ENCODE measurements around the gene GPAT3. TPM values are rescaled to one million over a fixed set of nuclear protein-coding genes. Genes with fewer than 3 reads are reported as not detected.
"Not testable (repeated sequence)": the region's sequence is repeated elsewhere in the genome, so short reads cannot be mapped to it uniquely, and the experiment has no call there.

GPAT3 gene
- total and polyA plus RNA-seq, 3 donors from 2014 or later: 5.7 to 16.2 (median 6.4) TPM

GRCh38 chr4:83509156-83509585 is 26.7 kb upstream of the GPAT3 start:
- not testable (repeated sequence) for H3K27me3 ChIP-seq; H3K4me1 ChIP-seq; H3K36me3 ChIP-seq (ENCODE audit: low read depth, missing control alignments); H3K27ac ChIP-seq; H3K4me3 ChIP-seq; H3K9me3 ChIP-seq
- WGBS, 2 donors: 64 to 73% methylated on average over 3 of the region's 3 CpGs
- DNase-seq: peak; percentile 77
- intact Hi-C loops (cut with DNase I; ENCODE audit: low total_unique reads): loop anchor here (10.0 kb wide), 1 partner anchor 126 kb away; no protein-coding TSS in a partner anchor
- TF ChIP-seq CTCF (IDR thresholded peaks at IDR 0.05): peak; percentile 51 to 63 (median 58)

- Histone ChIP-seq H3K27me3 (no peaks in the 10 kb centered on the region), H3K27ac (no peak overlapping the region), H3K9me3 (no peaks in the 10 kb centered on the region), H3K4me3 (no peak overlapping the region), H3K36me3 (ENCODE audit: low read depth, missing control alignments) (no peaks in the 10 kb centered on the region), H3K4me1 (no peaks in the 10 kb centered on the region)
- 76 to 85% methylated on average over 3 to 4 of the region's 4 CpGs for WGBS, 2 donors
- DNase-seq: no peak
- TF ChIP-seq POLR2A (IDR thresholded peaks at IDR 0.05) (no peak), CTCF (IDR thresholded peaks at IDR 0.05) (no peak)
- intact Hi-C loops (cut with DNase I; ENCODE audit: low total_unique reads): no loop called here
Measured at GRCh38 chr4:83510442-83510841, 25.5 kb upstream of the GPAT3 start.

GRCh38 chr4:83516042-83516772 is 19.7 kb upstream of the GPAT3 start:
- no peak overlapping the region for H3K27ac ChIP-seq
- no peak overlapping the region for H3K4me3 ChIP-seq
- intact Hi-C loops (cut with DNase I; ENCODE audit: low total_unique reads): no loop called here
- no peaks in the 10 kb centered on the region for H3K36me3 ChIP-seq (ENCODE audit: low read depth, missing control alignments)
- H3K9me3 ChIP-seq: no peaks in the 10 kb centered on the region
- WGBS, 2 donors: 61 to 94% methylated on average over 3 of the region's 3 CpGs
- H3K27me3 ChIP-seq: no peaks in the 10 kb centered on the region
- no peak for DNase-seq
- H3K4me1 ChIP-seq: no peaks in the 10 kb centered on the region
- no peak for TF ChIP-seq POLR2A (IDR thresholded peaks at IDR 0.05)
- no peak for TF ChIP-seq CTCF (IDR thresholded peaks at IDR 0.05)

- intact Hi-C loops (cut with DNase I; ENCODE audit: low total_unique reads): no loop called here
- Histone ChIP-seq H3K4me1 (no peaks in the 10 kb centered on the region), H3K27me3 (no peaks in the 10 kb centered on the region), H3K9me3 (no peaks in the 10 kb centered on the region), H3K4me3 (no peak overlapping the region), H3K36me3 (ENCODE audit: low read depth, missing control alignments) (no peaks in the 10 kb centered on the region), H3K27ac (no peak overlapping the region)
- no peak for DNase-seq
- 52 to 79% methylated on average over 3 of the region's 3 CpGs for whole genome bisulfite sequencing, 2 donors
- TF ChIP-seq POLR2A (IDR thresholded peaks at IDR 0.05) (no peak), CTCF (IDR thresholded peaks at IDR 0.05) (no peak)
Measured at GRCh38 chr4:83522239-83522638, 13.7 kb upstream of the GPAT3 start.

GRCh38 chr4:83527671-83528070 is 8.2 kb upstream of the GPAT3 start:
- no peaks in the 10 kb centered on the region for H3K4me1 ChIP-seq
- intact Hi-C loops (cut with DNase I; ENCODE audit: low total_unique reads): no loop called here
- no peak overlapping the region for H3K4me3 ChIP-seq
- H3K27me3 ChIP-seq: no peaks in the 10 kb centered on the region
- H3K36me3 ChIP-seq (ENCODE audit: low read depth, missing control alignments): no peaks in the 10 kb centered on the region
- no peak overlapping the region for H3K27ac ChIP-seq
- no peaks in the 10 kb centered on the region for H3K9me3 ChIP-seq
- TF ChIP-seq CTCF (IDR thresholded peaks at IDR 0.05) (no peak), POLR2A (IDR thresholded peaks at IDR 0.05) (no peak)
- WGBS, 2 donors: 64 to 91% methylated on average over 2 of the region's 2 CpGs
- no peak for DNase-seq

All from testis (tissue), 3 donors.